HG03565 (cell line): Measurements from ENCODE around the gene MAMSTR.

Experiments used
- ATAC-seq: cut with Tn5 transposase; IDR thresholded peaks from one replicate; pipeline ENCODE4 v1.9.1; 2021; ENCODE audit warnings: mild to moderate bottlenecking, moderate library complexity; ENCODE audit not compliant: unreplicated experiment

Gene MAMSTR

DNA sequence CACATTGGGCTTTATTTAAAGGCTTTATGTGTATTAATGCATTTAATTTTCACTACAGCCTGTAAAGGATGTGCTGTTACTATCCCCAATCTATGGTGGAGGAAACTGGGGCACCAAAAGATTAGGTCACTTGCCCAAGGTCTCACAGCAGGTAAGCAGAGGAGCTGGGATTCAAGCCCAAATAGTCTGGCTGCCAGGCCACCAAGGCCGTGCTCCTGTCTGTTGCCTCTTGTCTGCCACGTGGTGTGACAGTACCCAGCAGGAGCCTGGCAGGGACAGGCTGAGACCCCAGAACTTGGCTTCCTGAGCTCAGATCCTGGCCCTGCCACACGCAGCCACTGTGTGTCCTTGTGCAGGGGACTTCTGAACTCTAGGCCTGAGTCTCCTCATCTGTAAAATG lies 51.2 kb downstream of the MAMSTR start:
- no peak for ATAC-seq

- no peak for ATAC-seq
Measured at GRCh38 chr19:48665786-48666185, 53.7 kb downstream of the MAMSTR start.

- no peak for ATAC-seq
Measured at GRCh38 chr19:48664476-48664875, 55.0 kb downstream of the MAMSTR start.

DNA sequence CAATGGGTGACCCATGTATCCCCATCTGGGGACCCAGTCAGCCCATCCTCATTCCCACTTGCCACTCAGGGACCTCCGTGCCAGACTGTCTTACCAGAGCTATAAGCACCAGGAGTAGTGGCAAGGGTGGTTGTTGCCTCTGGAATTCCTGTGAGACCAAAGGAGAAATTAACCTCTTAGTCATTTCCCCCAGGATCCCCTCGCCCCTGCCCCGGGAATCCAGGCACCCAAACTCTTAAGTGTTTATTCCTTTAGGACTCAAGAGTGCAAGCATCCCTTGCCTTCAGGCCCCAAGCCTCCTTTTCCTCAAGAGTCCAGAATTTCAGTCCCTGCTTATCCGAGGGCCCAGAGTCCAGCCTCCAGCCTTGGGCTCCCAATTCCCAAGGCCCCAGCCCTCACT lies 55.9 kb downstream of the MAMSTR start:
- no peak for ATAC-seq
